ENCODE measurements around the gene HAAO. TPM values are rescaled to one million over a fixed set of nuclear protein-coding genes. Genes with fewer than 3 reads are reported as not detected.
"Not testable (repeated sequence)": the region's sequence is repeated elsewhere in the genome, so short reads cannot be mapped to it uniquely, and the experiment has no call there.

The HAAO gene
- total RNA-seq, 1 experiment from 2014 or later: 6.6 TPM

DNA sequence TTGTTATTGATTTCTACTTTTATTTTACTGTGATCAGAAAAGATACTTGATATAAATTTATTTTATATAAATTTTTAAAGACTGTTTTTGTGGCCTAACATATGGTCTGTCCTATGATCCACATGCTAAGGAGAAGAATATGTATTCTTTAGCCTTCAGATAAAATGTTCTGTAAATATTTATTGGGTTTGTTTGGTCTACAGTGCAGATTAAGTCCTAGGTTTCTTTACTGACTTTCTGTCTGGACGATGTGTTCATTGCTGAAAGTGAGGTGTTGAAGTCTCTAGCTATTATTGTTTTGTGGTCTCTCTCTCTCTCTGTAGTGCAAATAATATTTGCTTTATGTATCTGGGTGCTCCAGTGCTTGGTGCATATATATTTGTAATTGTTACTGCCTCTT lies 58.5 kb downstream of the HAAO start:
- H3K9ac ChIP-seq (ENCODE audit: extremely low read depth, insufficient read length, low read length): no peak overlapping the region
- H3K9me3 Mint-ChIP-seq: peaks cover 10 to 26% of the 10 kb centered on the region in 2 experiments
- no peak overlapping the region for H2BK20ac ChIP-seq (ENCODE audit: low read depth, low read length, poor library complexity, severe bottlenecking)
- H3K23me2 ChIP-seq (ENCODE audit: insufficient read length, low read depth, low read length, poor library complexity, severe bottlenecking): no peaks in the 10 kb centered on the region
- H3K18ac ChIP-seq (ENCODE audit: insufficient read length, low read depth, low read length): no peak overlapping the region
- no peak overlapping the region for H3K56ac ChIP-seq (ENCODE audit: insufficient read length, low read depth, low read length)
- H3K4me1 ChIP-seq (ENCODE audit: insufficient read depth, low read length): no peaks in the 10 kb centered on the region
- H3K4me1 Mint-ChIP-seq: peaks cover 15 to 16% of the 10 kb centered on the region in 2 experiments
- no peaks in the 10 kb centered on the region for H3K9me3 ChIP-seq (ENCODE audit: control insufficient read depth, low read depth, low read length)
- no peaks in the 10 kb centered on the region for H3K27me3 ChIP-seq (ENCODE audit: insufficient read depth, low read length)
- H3K4me2 ChIP-seq (ENCODE audit: insufficient read depth, insufficient read length, low read length): no peak overlapping the region
- H4K5ac ChIP-seq (ENCODE audit: insufficient read length, low read depth, low read length): no peak overlapping the region
- no peaks in the 10 kb centered on the region for H4K20me1 ChIP-seq (ENCODE audit: control insufficient read depth, insufficient read depth, insufficient read length)
- H3K23ac ChIP-seq (ENCODE audit: insufficient read length, low read depth, low read length): no peak overlapping the region
- no peaks in the 10 kb centered on the region; the same call in 1 of the 2 replicates for H3K27me3 Mint-ChIP-seq (ENCODE audit: low read depth)
- H3K79me1 ChIP-seq (ENCODE audit: insufficient read depth, low read depth, low read length, poor library complexity, severe bottlenecking): no peaks in the 10 kb centered on the region
- no peak overlapping the region for H3K4ac ChIP-seq (ENCODE audit: low read depth, low read length)
- DNase-seq: no peak
- H3K27ac ChIP-seq (ENCODE audit: insufficient read length, low read depth, low read length): no peak overlapping the region
- H3K36me3 Mint-ChIP-seq (ENCODE audit: insufficient read depth in 1 of 3, low read depth in 3 of 3): peaks cover 45 to 52% (median 47%) of the 10 kb centered on the region in 3 experiments
- no peak overlapping the region for H2AFZ ChIP-seq (ENCODE audit: low read length)
- H3K4me3 Mint-ChIP-seq: no peak overlapping the region
- H3K27ac Mint-ChIP-seq: no peak overlapping the region
- no CpG with 5 or more reads among the region's 1 CpG for WGBS (ENCODE audit: extremely low coverage, insufficient read length, low lambda C conversion rate)
- no peak overlapping the region for H2BK5ac ChIP-seq (ENCODE audit: insufficient read length, low read length)
- TF ChIP-seq, protein P1, sequence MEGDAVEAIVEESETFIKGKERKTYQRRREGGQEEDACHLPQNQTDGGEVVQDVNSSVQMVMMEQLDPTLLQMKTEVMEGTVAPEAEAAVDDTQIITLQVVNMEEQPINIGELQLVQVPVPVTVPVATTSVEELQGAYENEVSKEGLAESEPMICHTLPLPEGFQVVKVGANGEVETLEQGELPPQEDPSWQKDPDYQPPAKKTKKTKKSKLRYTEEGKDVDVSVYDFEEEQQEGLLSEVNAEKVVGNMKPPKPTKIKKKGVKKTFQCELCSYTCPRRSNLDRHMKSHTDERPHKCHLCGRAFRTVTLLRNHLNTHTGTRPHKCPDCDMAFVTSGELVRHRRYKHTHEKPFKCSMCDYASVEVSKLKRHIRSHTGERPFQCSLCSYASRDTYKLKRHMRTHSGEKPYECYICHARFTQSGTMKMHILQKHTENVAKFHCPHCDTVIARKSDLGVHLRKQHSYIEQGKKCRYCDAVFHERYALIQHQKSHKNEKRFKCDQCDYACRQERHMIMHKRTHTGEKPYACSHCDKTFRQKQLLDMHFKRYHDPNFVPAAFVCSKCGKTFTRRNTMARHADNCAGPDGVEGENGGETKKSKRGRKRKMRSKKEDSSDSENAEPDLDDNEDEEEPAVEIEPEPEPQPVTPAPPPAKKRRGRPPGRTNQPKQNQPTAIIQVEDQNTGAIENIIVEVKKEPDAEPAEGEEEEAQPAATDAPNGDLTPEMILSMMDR (conservative IDR thresholded peaks at IDR 0.05): no peak
- no peak overlapping the region for H2BK15ac ChIP-seq (ENCODE audit: low read depth, low read length)
- H2AK5ac ChIP-seq (ENCODE audit: insufficient read length, low read length): no peak overlapping the region
- no peak overlapping the region for H4K8ac ChIP-seq (replicated peaks; ENCODE audit: insufficient read length, low read depth, low read length)
- no peak overlapping the region for H2BK120ac ChIP-seq (ENCODE audit: low read depth, low read length, poor library complexity, severe bottlenecking)
- H4K91ac ChIP-seq (ENCODE audit: insufficient read length, low read depth, low read length): no peak overlapping the region
- no peak overlapping the region for H3K14ac ChIP-seq (ENCODE audit: insufficient read depth, low read length)
- no peak overlapping the region for H3T11ph ChIP-seq (ENCODE audit: low read length)
- H3K79me2 ChIP-seq (ENCODE audit: insufficient read depth, low read length): no peaks in the 10 kb centered on the region
- H2BK12ac ChIP-seq (ENCODE audit: insufficient read length, low read depth, low read length): no peak overlapping the region

DNA sequence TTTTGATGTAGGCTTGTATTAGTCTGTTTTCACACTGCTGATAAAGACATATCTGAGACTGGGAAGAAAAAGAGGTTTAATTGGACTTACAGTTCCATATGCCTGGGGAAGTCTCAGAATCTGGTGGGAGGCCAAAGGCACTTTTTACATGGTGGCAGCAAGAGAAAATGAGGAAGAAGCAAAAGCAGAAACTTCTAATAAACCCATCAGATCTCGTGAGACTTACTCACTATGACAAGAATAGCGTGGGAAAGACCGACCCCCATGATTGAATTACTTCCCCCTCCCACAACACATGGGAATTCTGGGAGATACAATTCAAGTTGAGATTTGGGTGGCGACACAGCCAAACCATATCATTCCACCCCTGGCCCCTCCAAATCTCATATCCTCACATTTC lies 61.1 kb downstream of the HAAO start:
- not testable (repeated sequence) for H3K27ac ChIP-seq (ENCODE audit: insufficient read length, low read depth, low read length); H3K9me3 ChIP-seq (ENCODE audit: control insufficient read depth, low read depth, low read length); H2BK12ac ChIP-seq (ENCODE audit: insufficient read length, low read depth, low read length); H2BK5ac ChIP-seq (ENCODE audit: insufficient read length, low read length); H3K9ac ChIP-seq (ENCODE audit: extremely low read depth, insufficient read length, low read length); H3K27me3 ChIP-seq (ENCODE audit: insufficient read depth, low read length); H2AFZ ChIP-seq (ENCODE audit: low read length); H3K27me3 Mint-ChIP-seq (ENCODE audit: low read depth); H3K4me1 Mint-ChIP-seq; H3K56ac ChIP-seq (ENCODE audit: insufficient read length, low read depth, low read length); H2BK120ac ChIP-seq (ENCODE audit: low read depth, low read length, poor library complexity, severe bottlenecking); H3K79me2 ChIP-seq (ENCODE audit: insufficient read depth, low read length); H3K23me2 ChIP-seq (ENCODE audit: insufficient read length, low read depth, low read length, poor library complexity, severe bottlenecking); H4K20me1 ChIP-seq (ENCODE audit: control insufficient read depth, insufficient read depth, insufficient read length); H3K4ac ChIP-seq (ENCODE audit: low read depth, low read length); H3K79me1 ChIP-seq (ENCODE audit: insufficient read depth, low read depth, low read length, poor library complexity, severe bottlenecking); H2AK5ac ChIP-seq (ENCODE audit: insufficient read length, low read length); H3K23ac ChIP-seq (ENCODE audit: insufficient read length, low read depth, low read length); H3K4me3 Mint-ChIP-seq; H3K27ac Mint-ChIP-seq; H3K4me1 ChIP-seq (ENCODE audit: insufficient read depth, low read length); H2BK15ac ChIP-seq (ENCODE audit: low read depth, low read length); H3K4me2 ChIP-seq (ENCODE audit: insufficient read depth, insufficient read length, low read length); H4K91ac ChIP-seq (ENCODE audit: insufficient read length, low read depth, low read length); DNase-seq; H3K18ac ChIP-seq (ENCODE audit: insufficient read length, low read depth, low read length); H2BK20ac ChIP-seq (ENCODE audit: low read depth, low read length, poor library complexity, severe bottlenecking); H3T11ph ChIP-seq (ENCODE audit: low read length); H4K5ac ChIP-seq (ENCODE audit: insufficient read length, low read depth, low read length); H3K14ac ChIP-seq (ENCODE audit: insufficient read depth, low read length); H4K8ac ChIP-seq (replicated peaks; ENCODE audit: insufficient read length, low read depth, low read length)
- peaks cover 10 to 29% of the 10 kb centered on the region in 2 experiments for H3K9me3 Mint-ChIP-seq
- WGBS (ENCODE audit: extremely low coverage, insufficient read length, low lambda C conversion rate): no CpG with 5 or more reads among the region's 4 CpGs
- H3K36me3 Mint-ChIP-seq (ENCODE audit: insufficient read depth in 1 of 3, low read depth in 3 of 3): peaks cover 41 to 52% (median 44%) of the 10 kb centered on the region in 3 experiments

Data from H9 (cell line).